ENCODE data around the gene DPEP1. TPM values are rescaled to one million over a fixed set of nuclear protein-coding genes. Genes with fewer than 3 reads are reported as not detected.

Gene DPEP1
- total RNA-seq, 1 experiment from 2014 or later: 8.1 TPM

- Histone ChIP-seq H3K27me3 (replicated peaks; ENCODE audit: control insufficient read depth, insufficient read depth, low read length) (no peaks in the 10 kb centered on the region), H3K9me3 (no peaks in the 10 kb centered on the region), H3K36me3 (ENCODE audit: control insufficient read depth, insufficient read depth, low read length) (no peaks in the 10 kb centered on the region), H3K4me1 (no peaks in the 10 kb centered on the region), H3K4me3 (ENCODE audit: low read depth, low read length) (no peak overlapping the region)
- Mint-ChIP-seq H3K36me3 (ENCODE audit: insufficient read depth, unreplicated experiment) (peaks cover 48% of the 10 kb centered on the region), H3K27ac (ENCODE audit: unreplicated experiment) (no peak overlapping the region), H3K9me3 (ENCODE audit: unreplicated experiment) (no peaks in the 10 kb centered on the region), H3K4me1 (ENCODE audit: low read depth, unreplicated experiment) (no peaks in the 10 kb centered on the region), H3K27me3 (ENCODE audit: insufficient read depth, unreplicated experiment) (no peaks in the 10 kb centered on the region), H3K4me3 (ENCODE audit: unreplicated experiment) (no peak overlapping the region)
- no peak for DNase-seq
- ChIA-PET POLR2A (no interaction called here), CTCF (interaction anchor here (0.6 kb wide), 1 partner anchor 186 kb away, joined by 7 read pairs; no protein-coding TSS in a partner anchor)
- intact Hi-C loops (cut with micrococcal nuclease; ENCODE audit: unreplicated experiment): no loop called here
- TF ChIP-seq, protein P1, sequence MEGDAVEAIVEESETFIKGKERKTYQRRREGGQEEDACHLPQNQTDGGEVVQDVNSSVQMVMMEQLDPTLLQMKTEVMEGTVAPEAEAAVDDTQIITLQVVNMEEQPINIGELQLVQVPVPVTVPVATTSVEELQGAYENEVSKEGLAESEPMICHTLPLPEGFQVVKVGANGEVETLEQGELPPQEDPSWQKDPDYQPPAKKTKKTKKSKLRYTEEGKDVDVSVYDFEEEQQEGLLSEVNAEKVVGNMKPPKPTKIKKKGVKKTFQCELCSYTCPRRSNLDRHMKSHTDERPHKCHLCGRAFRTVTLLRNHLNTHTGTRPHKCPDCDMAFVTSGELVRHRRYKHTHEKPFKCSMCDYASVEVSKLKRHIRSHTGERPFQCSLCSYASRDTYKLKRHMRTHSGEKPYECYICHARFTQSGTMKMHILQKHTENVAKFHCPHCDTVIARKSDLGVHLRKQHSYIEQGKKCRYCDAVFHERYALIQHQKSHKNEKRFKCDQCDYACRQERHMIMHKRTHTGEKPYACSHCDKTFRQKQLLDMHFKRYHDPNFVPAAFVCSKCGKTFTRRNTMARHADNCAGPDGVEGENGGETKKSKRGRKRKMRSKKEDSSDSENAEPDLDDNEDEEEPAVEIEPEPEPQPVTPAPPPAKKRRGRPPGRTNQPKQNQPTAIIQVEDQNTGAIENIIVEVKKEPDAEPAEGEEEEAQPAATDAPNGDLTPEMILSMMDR (IDR thresholded peaks at IDR 0.05; ENCODE audit: insufficient read depth in 1 of 2, low read depth in 1 of 2, low read length in 1 of 2, severe bottlenecking in 1 of 2, unreplicated experiment in 1 of 2): no peak
- BruUV-seq (replicated peaks): no TSS peak
Observed at GRCh38 chr16:89595330-89596060, 17.9 kb upstream of the DPEP1 start.

GRCh38 chr16:89596061-89596689 lies 17.3 kb upstream of the DPEP1 start:
- H3K27me3 ChIP-seq (replicated peaks; ENCODE audit: control insufficient read depth, insufficient read depth, low read length): no peaks in the 10 kb centered on the region
- Mint-ChIP-seq H3K4me3 (ENCODE audit: unreplicated experiment) (no peak overlapping the region), H3K4me1 (ENCODE audit: low read depth, unreplicated experiment) (no peaks in the 10 kb centered on the region), H3K36me3 (ENCODE audit: insufficient read depth, unreplicated experiment) (peaks cover 45% of the 10 kb centered on the region), H3K27ac (ENCODE audit: unreplicated experiment) (no peak overlapping the region), H3K27me3 (ENCODE audit: insufficient read depth, unreplicated experiment) (no peaks in the 10 kb centered on the region), H3K9me3 (ENCODE audit: unreplicated experiment) (no peaks in the 10 kb centered on the region)
- H3K4me1 ChIP-seq: no peaks in the 10 kb centered on the region
- H3K4me3 ChIP-seq (ENCODE audit: low read depth, low read length): no peak overlapping the region
- POLR2A ChIA-PET: no interaction called here
- H3K36me3 ChIP-seq (ENCODE audit: control insufficient read depth, insufficient read depth, low read length): no peaks in the 10 kb centered on the region
- TF ChIP-seq, protein P1 (IDR thresholded peaks at IDR 0.05; ENCODE audit: insufficient read depth in 1 of 2, low read depth in 1 of 2, low read length in 1 of 2, severe bottlenecking in 1 of 2, unreplicated experiment in 1 of 2): no peak
- no TSS peak for BruUV-seq (replicated peaks)
- DNase-seq: no peak
- CTCF ChIA-PET: no interaction called here
- no peaks in the 10 kb centered on the region for H3K9me3 ChIP-seq
- intact Hi-C loops (cut with micrococcal nuclease; ENCODE audit: unreplicated experiment): no loop called here

DNA sequence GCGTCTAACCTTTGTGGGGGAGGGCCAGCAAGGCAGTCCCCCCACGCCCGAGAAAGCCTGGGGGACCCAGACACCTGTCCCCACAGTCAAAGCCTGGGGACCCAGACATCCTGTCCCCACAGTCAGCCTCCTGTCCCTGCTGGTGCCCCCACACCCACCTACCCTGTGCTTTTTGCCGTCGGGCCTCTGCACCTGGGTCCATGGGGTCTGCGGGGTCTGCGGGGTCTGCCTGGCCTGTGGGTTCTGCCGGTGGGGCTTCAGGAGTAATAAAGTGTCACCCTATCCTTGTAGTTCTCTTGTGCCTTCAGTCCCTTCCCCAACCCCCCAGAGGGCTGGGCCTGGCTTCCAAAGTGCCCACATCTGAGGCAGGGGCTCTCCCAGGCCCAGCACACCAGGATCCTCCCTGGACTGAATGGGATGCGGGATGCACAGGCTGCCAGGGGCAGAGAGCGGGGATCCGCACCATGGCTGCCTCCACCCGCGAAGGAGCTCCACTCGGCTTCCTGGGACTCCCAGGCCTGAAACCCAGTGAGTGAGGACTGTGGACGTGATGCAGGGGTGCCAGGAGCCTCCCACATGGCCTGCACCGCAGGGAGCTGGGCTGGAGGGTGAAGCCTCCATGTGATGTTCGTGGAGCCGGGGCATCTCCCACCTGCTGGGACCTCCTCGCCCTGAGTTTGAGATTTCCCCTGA lies 16.3 kb upstream of the DPEP1 start:
- H3K9me3 ChIP-seq: no peaks in the 10 kb centered on the region
- no peak overlapping the region for H3K27ac Mint-ChIP-seq (ENCODE audit: unreplicated experiment)
- H3K27me3 Mint-ChIP-seq (ENCODE audit: insufficient read depth, unreplicated experiment): no peaks in the 10 kb centered on the region
- H3K9me3 Mint-ChIP-seq (ENCODE audit: unreplicated experiment): no peaks in the 10 kb centered on the region
- H3K4me1 Mint-ChIP-seq (ENCODE audit: low read depth, unreplicated experiment): no peaks in the 10 kb centered on the region
- ChIA-PET CTCF (no interaction called here), POLR2A (no interaction called here)
- H3K4me3 ChIP-seq (ENCODE audit: low read depth, low read length): no peak overlapping the region
- no peak overlapping the region for H3K4me3 Mint-ChIP-seq (ENCODE audit: unreplicated experiment)
- H3K36me3 Mint-ChIP-seq (ENCODE audit: insufficient read depth, unreplicated experiment): peaks cover 36% of the 10 kb centered on the region
- no peaks in the 10 kb centered on the region for H3K36me3 ChIP-seq (ENCODE audit: control insufficient read depth, insufficient read depth, low read length)
- H3K4me1 ChIP-seq: no peaks in the 10 kb centered on the region
- TF ChIP-seq, protein P1 (IDR thresholded peaks at IDR 0.05; ENCODE audit: insufficient read depth in 1 of 2, low read depth in 1 of 2, low read length in 1 of 2, severe bottlenecking in 1 of 2, unreplicated experiment in 1 of 2): no peak
- BruUV-seq (replicated peaks): no TSS peak
- no peak for DNase-seq
- intact Hi-C loops (cut with micrococcal nuclease; ENCODE audit: unreplicated experiment): no loop called here
- no peaks in the 10 kb centered on the region for H3K27me3 ChIP-seq (replicated peaks; ENCODE audit: control insufficient read depth, insufficient read depth, low read length)

Data from Caco-2 (cell line).